GM12801 (cell line): ENCODE data around the gene CD22.

ENCODE experiments used
- TF ChIP-seq, protein P1 (sequence below): IDR thresholded peaks from one replicate; pipeline ENCODE4 v1.5.1; 2011; ENCODE audit warnings: control low read depth; ENCODE audit not compliant: insufficient read length; ENCODE audit errors: extremely low read depth

The CD22 gene

DNA sequence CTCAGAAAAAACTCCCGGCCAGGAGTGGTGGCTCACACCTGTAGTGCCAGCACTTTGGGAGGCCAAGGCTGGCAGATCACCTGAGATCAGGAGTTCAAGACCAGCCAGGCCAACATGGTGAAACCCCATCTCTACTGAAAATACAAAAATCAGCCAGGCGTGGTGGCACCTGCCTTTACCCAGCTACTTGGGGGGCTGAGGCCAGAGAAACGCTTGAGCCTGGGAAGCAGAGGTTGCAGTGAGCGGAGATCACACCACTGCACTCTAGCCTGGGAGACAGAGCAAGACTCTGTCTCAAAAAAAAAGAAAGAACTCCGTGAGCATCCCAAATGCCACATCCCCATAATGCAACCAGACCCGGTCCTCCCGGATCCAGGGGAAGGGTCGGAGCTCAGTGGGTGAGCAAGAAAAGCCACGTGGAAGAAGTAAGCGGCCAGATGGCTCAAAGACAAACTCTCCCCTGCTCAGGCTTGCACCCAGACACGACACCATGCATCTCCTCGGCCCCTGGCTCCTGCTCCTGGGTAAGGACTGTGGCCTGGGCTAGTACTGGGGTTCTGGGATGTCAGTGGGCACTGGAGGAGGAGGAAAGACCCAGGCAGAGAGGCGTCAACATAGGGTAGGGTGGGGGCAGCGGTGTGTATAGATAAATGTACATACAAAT is 2.7 kb downstream of the CD22 start:
- TF ChIP-seq, protein P1, sequence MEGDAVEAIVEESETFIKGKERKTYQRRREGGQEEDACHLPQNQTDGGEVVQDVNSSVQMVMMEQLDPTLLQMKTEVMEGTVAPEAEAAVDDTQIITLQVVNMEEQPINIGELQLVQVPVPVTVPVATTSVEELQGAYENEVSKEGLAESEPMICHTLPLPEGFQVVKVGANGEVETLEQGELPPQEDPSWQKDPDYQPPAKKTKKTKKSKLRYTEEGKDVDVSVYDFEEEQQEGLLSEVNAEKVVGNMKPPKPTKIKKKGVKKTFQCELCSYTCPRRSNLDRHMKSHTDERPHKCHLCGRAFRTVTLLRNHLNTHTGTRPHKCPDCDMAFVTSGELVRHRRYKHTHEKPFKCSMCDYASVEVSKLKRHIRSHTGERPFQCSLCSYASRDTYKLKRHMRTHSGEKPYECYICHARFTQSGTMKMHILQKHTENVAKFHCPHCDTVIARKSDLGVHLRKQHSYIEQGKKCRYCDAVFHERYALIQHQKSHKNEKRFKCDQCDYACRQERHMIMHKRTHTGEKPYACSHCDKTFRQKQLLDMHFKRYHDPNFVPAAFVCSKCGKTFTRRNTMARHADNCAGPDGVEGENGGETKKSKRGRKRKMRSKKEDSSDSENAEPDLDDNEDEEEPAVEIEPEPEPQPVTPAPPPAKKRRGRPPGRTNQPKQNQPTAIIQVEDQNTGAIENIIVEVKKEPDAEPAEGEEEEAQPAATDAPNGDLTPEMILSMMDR: no peak

DNA sequence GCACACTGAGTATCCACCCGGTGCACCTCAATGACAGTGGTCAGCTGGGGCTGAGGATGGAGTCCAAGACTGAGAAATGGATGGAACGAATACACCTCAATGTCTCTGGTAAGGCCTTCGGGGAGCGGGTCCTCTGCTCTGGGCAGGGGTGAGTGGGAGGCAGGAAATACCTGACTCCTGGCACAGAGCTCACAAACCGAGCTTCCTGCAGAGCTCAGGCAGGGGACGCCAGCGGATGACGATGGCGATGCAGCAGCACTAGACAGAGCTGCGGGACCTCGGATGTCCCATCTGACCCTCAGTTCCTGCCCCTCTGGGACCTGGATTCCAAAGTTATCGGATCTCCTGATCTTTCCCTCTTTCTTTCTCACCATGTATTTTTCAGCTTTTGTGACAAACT is 3.8 kb downstream of the CD22 start:
- TF ChIP-seq, protein P1: no peak

DNA sequence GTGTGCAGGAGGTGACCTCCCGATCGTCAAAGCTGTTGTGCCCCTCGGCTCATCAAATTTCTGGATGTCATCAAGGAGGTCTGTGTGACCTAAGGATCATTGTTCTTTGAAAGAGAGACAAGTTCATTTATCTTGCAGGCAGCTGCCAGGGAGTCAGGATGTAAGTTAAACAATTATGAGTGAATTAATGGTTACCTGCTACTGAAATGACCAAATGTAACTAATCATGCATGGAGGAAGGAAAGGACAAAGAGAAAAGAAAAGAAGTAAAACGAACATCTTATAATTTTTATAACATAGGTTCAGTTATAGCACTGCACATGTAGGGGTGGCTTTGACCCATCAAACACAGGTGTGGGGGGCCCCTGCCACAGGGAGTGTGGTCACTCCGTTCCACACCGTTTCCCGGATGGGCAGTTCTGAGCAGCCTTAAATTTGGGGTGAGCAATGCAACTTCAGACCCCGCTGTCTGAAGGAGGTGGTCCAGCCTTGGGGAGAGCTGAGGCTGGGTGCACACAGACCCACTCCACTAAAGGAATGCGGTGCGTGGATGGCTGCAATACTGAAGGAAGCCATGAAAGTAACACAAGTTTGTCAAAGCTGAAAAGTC is 5.3 kb downstream of the CD22 start:
- TF ChIP-seq, protein P1: no peak

DNA sequence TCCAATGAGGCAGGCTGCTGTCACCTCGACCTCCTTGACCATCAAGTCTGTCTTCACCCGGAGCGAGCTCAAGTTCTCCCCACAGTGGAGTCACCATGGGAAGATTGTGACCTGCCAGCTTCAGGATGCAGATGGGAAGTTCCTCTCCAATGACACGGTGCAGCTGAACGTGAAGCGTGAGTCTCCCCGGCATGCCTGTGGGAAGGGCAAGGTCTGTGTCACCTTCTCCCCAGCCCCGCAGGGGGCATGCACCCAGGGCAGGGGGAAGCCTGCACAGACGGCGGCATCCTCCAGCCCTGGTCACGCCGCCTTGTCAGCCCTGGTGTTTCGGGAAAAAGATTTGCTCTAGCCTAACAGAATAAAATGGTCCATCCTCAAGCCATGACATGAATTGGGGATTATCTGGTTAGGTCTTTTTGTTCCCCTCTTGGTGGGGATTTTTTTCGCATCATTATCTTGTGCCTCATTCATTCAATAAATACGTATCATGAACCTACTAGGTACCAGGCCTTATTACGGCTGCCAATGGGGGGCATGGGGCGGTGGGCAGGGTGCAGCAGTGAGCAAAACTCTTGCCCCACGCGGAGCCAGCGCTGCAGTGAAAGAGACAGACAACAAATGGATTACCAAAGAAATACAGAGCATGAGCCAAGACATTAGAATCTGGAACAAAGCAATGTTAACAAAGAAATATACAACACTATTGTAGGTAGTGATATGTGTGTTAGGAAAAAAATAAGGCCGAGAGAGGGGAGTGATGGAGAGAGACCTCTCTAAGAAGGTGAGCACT is 7.4 kb downstream of the CD22 start:
- TF ChIP-seq, protein P1: no peak

DNA sequence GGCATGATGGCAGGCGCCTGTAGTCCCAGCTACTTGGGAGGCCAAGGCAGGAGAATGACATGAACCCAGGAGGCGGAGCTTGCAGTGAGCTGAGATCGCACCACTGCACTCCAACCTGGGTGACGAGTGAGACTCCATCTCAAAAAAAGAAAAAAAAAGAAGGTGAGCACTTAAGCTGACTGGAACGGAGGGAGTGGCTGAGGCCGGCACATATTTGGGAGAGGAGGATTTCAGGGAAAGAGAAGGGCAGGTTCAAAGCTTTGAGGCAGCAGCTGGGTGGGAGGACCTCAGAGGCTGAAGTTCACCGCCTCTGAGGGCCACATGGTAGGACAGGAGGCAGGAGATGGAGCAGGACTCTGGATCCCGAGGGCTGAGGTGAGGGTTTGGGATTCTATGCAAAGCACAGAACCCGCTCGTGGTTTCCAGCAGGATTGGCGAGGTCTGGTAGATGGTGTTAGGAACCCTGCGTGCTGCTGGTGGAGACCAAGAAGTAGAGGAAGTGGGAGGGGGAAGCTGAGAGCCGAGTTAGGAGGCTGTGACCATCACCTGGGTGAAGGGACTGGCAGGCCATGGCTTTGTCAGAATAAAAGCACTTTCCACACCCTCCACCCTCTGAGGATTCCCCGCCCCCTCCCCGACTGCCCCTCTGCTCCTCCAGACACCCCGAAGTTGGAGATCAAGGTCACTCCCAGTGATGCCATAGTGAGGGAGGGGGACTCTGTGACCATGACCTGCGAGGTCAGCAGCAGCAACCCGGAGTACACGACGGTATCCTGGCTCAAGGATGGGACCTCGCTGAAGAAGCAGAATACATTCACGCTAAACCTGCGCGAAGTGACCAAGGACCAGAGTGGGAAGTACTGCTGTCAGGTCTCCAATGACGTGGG is 8.4 kb downstream of the CD22 start:
- TF ChIP-seq, protein P1: no peak

DNA sequence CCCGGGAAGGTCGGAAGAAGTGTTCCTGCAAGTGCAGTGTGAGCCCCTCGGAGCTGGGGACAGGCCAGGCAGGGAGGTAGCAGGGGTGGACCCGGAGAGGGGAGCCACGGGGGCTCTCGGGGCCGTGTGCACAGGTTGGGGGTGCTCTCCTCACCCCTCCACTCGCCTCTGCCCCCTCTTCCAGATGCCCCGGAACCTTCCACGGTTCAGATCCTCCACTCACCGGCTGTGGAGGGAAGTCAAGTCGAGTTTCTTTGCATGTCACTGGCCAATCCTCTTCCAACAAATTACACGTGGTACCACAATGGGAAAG is 9.0 kb downstream of the CD22 start:
- TF ChIP-seq, protein P1: no peak

DNA sequence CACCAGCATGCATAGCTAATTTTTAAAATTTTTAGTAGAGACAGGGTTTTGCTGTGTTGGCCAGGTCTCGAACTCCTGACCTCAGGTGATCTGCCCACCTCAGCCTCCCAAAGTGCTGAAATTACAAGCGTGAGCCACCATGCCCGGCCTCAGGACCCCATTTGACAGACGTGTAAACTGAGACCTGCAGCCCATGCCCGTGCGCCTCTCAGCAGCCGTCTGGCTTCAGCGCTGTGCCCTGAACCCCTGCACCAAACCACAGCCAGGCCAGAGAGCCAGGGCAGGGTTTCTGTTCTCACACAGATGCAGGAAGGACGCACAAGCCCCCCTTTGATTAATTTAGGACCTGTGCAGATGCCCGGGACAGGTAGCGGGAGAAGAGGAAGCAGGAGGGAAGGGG is 11.4 kb downstream of the CD22 start:
- TF ChIP-seq, protein P1: no peak
